ENCODE data around the gene NEDD8. TPM values are rescaled to one million over a fixed set of nuclear protein-coding genes. Genes with fewer than 3 reads are reported as not detected.

Gene NEDD8
- total and polyA plus RNA-seq, 2 donors (not counting 1 experiment from before 2014, with no cell fraction given) = 86.7 to 98.5 TPM

GRCh38 chr14:24261969-24262327 is 29.8 kb upstream of the NEDD8 start:
- H3K9me3 Mint-ChIP-seq (ENCODE audit: insufficient read depth) = no peaks in the 10 kb centered on the region
- H3K4me1 ChIP-seq (ENCODE audit: control insufficient read depth in 2 of 2, insufficient read depth in 2 of 2, low read length in 2 of 2) = no peaks in the 10 kb centered on the region
- DNase-seq (no peak), ATAC-seq (ENCODE audit: low read depth) (no peak)
- no peaks in the 10 kb centered on the region for H3K79me2 ChIP-seq (ENCODE audit: control insufficient read depth, insufficient read depth, low read length)
- peaks cover 0 to 15% of the 10 kb centered on the region in 2 experiments for H3K36me3 ChIP-seq (replicated peaks in 1 of 2; ENCODE audit: control extremely low read depth in 1 of 2, control insufficient read depth in 1 of 2, extremely low read depth in 1 of 2, insufficient read depth in 2 of 2, low read length in 1 of 2)
- no peak for TF ChIP-seq CTCF (IDR thresholded peaks at IDR 0.05)
- TF ChIP-seq EZH2 (IDR thresholded peaks at IDR 0.05; ENCODE audit: borderline replicate concordance, insufficient read depth, low read depth, low read length, poor library complexity, severe bottlenecking) = no peak
- no peaks in the 10 kb centered on the region for H3K27me3 Mint-ChIP-seq
- no peaks in the 10 kb centered on the region for H3K9me3 ChIP-seq (ENCODE audit: control extremely low read depth in 1 of 3, control insufficient read depth in 2 of 3, insufficient read depth in 1 of 3, low read length in 2 of 3)
- H3K9ac ChIP-seq (ENCODE audit: low read length) = no peak overlapping the region
- H3K27ac ChIP-seq (ENCODE audit: low read length in 2 of 2) = no peak overlapping the region
- no peak overlapping the region for H2AFZ ChIP-seq (ENCODE audit: insufficient read depth, low read depth, low read length, poor library complexity, severe bottlenecking)
- intact Hi-C loops (cut with micrococcal nuclease) = no loop called here
- no peak overlapping the region for H3K4me2 ChIP-seq (replicated peaks; ENCODE audit: low read depth, low read length, poor library complexity, severe bottlenecking)
- no peaks in the 10 kb centered on the region for H4K20me1 ChIP-seq (ENCODE audit: control insufficient read depth, insufficient read depth, low read length, poor library complexity, severe bottlenecking)
- ChIA-PET CTCF (interaction anchor here (0.7 to 0.9 kb wide), 3 partner anchors 9 to 31 kb away, joined by 3 read pairs; partner anchors contain the start of gene RABGGTA), POLR2A (no interaction called here)
- H3K4me3 Mint-ChIP-seq = no peak overlapping the region
- H3K27ac Mint-ChIP-seq = no peak overlapping the region
- no peak overlapping the region for H3K4me3 ChIP-seq (ENCODE audit: control extremely low read depth in 1 of 5, extremely low read depth in 1 of 5, insufficient read depth in 1 of 5, low read depth in 2 of 5, low read length in 4 of 5)
- WGBS (ENCODE audit: insufficient coverage) = 95% methylated on average over 16 of the region's 19 CpGs
- no peaks in the 10 kb centered on the region for H3K4me1 Mint-ChIP-seq
- no peaks in the 10 kb centered on the region for H3K27me3 ChIP-seq (replicated peaks in 1 of 4; ENCODE audit: control extremely low read depth in 1 of 4, control insufficient read depth in 3 of 4, insufficient read depth in 4 of 4, low read length in 3 of 4)

DNA sequence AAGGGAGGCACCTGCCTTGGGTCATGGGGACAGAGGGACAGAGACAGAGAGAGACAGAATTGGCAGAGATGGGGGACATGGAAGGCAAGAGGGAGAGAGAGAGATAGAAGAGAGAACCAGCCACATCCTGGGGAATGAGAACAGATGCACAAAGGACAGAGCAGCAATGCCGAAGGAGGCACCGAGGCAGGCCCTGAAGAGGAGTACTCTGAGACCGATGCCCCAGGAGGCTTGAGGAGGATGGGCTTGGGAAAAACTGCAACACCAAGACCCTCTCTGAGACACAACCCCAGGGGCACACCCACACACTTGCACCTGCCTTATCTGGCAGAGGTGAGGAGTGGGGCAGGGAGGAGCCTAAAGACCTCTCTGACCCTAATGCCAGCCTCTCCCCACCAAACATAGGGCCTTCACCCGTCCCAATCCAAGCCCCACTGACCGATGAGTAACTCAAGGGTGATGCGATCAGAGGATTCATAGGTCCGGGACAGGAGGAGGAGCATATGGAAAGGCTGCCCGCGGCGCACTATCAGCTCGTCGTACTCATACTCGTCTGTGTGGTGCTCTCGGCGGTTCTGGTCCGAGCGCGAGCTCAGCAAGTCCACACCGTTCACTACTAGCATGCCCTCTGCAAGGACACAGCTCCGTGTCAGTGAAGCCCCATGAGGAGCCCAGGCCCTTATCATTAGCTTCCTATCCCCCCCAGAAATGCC is 29.2 kb upstream of the NEDD8 start:
- POLR2A ChIA-PET = no interaction called here

More for the DNA sequence above, 29.2 kb upstream of the NEDD8 start:
- Histone ChIP-seq H3K27ac (ENCODE audit: low read length in 2 of 2) (no peak overlapping the region), H3K4me2 (replicated peaks; ENCODE audit: low read depth, low read length, poor library complexity, severe bottlenecking) (no peak overlapping the region), H4K20me1 (ENCODE audit: control insufficient read depth, insufficient read depth, low read length, poor library complexity, severe bottlenecking) (no peaks in the 10 kb centered on the region), H3K79me2 (ENCODE audit: control insufficient read depth, insufficient read depth, low read length) (no peaks in the 10 kb centered on the region), H3K36me3 (replicated peaks in 1 of 2; ENCODE audit: control extremely low read depth in 1 of 2, control insufficient read depth in 1 of 2, extremely low read depth in 1 of 2, insufficient read depth in 2 of 2, low read length in 1 of 2) (peaks cover 0 to 10% of the 10 kb centered on the region in 2 experiments), H3K9ac (ENCODE audit: low read length) (no peak overlapping the region), H3K27me3 (replicated peaks in 1 of 4; ENCODE audit: control extremely low read depth in 1 of 4, control insufficient read depth in 3 of 4, insufficient read depth in 4 of 4, low read length in 3 of 4) (no peaks in the 10 kb centered on the region), H3K4me3 (ENCODE audit: control extremely low read depth in 1 of 5, extremely low read depth in 1 of 5, insufficient read depth in 1 of 5, low read depth in 2 of 5, low read length in 4 of 5) (no peak overlapping the region), H3K9me3 (ENCODE audit: control extremely low read depth in 1 of 3, control insufficient read depth in 2 of 3, insufficient read depth in 1 of 3, low read length in 2 of 3) (no peaks in the 10 kb centered on the region), H2AFZ (ENCODE audit: insufficient read depth, low read depth, low read length, poor library complexity, severe bottlenecking) (no peak overlapping the region), H3K4me1 (ENCODE audit: control insufficient read depth in 2 of 2, insufficient read depth in 2 of 2, low read length in 2 of 2) (no peaks in the 10 kb centered on the region)
- Mint-ChIP-seq H3K9me3 (ENCODE audit: insufficient read depth) (no peaks in the 10 kb centered on the region), H3K4me1 (no peaks in the 10 kb centered on the region), H3K4me3 (no peak overlapping the region), H3K27me3 (no peaks in the 10 kb centered on the region), H3K27ac (no peak overlapping the region)
- ATAC-seq (ENCODE audit: low read depth) = no peak
- CTCF ChIA-PET = interaction anchor here (0.7 to 0.9 kb wide), 3 partner anchors 10 to 31 kb away, joined by 3 read pairs; partner anchors contain the start of gene RABGGTA
- TF ChIP-seq EZH2 (IDR thresholded peaks at IDR 0.05; ENCODE audit: borderline replicate concordance, insufficient read depth, low read depth, low read length, poor library complexity, severe bottlenecking) (no peak), CTCF (IDR thresholded peaks at IDR 0.05) (no peak)
- WGBS (ENCODE audit: insufficient coverage) = over 99% methylated on average over 16 of the region's 20 CpGs
- intact Hi-C loops (cut with micrococcal nuclease) = no loop called here
- DNase-seq = no peak
